GM18868 (cell line): Measurements from ENCODE around the gene MLST8.

Experiments used
- ATAC-seq: cut with Tn5 transposase; IDR thresholded peaks from one replicate; pipeline ENCODE4 v1.9.1; 2021; ENCODE audit warnings: mild to moderate bottlenecking, moderate library complexity; ENCODE audit not compliant: unreplicated experiment

Gene MLST8

GRCh38 chr16:2207872-2208271 is 2.6 kb downstream of the MLST8 start:
- no peak for ATAC-seq

DNA sequence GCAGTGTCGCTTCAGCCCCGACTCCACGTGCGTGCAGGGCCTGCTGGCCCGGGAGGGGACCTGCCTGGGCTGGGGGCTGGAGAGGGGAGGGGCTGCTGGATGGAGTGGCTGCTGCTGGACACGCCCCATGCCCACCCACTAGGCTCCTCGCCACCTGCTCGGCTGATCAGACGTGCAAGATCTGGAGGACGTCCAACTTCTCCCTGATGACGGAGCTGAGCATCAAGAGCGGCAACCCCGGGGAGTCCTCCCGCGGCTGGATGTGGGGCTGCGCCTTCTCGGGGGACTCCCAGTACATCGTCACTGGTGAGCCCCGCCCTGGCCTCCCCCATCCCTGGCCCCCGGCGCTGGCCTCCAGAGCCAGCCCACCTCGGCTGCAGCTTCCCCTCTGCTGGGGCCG is 3.1 kb downstream of the MLST8 start:
- ATAC-seq = no peak

DNA sequence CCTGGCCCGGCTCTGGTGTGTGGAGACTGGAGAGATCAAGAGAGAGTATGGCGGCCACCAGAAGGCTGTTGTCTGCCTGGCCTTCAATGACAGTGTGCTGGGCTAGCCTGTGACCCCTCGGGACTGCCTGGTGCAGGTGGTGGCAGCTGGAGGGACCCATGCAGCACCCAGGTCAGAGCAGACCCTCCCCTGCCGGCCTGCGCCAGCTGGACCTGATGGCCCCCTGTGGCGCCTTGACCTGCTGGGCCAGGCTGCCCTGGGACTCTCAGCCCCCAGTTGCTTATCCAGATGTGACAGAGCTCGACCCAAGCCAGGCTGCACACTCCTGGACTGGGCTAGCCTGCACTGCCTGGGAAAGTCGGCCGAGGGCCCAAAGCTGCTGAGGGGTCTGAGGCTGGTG is 3.5 kb downstream of the MLST8 start:
- ATAC-seq = no peak

DNA sequence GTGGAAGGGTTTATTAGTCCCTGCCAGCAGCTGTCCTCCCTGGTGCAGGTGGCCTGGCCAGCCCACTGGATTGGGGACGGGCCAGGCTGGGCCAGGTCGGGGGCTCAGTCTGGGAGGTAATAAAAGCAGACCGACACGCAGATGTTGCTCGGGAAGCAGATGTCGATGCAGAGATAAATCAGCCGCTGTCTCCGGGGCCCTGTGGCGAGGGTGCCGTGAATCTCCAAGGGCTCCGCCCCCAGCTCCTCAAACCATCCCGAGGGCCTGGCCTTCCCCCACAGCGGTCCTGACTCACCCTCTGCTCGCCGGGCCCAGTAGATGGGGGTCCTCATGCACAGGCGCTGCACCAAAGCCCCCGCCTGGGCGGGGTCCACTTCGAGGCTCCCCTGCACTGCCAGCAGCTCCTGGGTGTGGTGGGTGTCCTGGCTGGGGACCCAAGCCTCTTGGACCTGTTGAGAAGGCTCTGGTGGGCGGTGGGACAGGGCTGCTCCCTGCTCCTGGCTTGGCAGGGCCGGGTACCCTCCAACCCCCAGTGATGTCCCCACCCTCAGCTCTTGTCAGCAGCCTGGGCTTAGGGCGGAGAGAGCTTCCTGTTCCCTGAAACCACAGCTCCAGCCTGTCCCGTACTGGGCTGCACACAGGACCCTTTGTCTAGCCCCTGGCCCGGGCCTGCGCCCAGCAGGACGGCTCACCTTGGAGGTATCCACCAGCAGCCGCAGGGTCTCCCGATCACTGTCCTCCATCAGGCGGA is 4.2 kb downstream of the MLST8 start:
- ATAC-seq = no peak

- ATAC-seq = no peak
Measured at GRCh38 chr16:2210009-2210332, 4.7 kb downstream of the MLST8 start.

GRCh38 chr16:2210386-2211365 is 5.4 kb downstream of the MLST8 start, which contains the start of gene BRICD5:
TSS of gene BRICD5 (minus strand) at chr16:2210863. CDS start at chr16:2210833, 30 bp downstream.
- ATAC-seq = no peak

DNA sequence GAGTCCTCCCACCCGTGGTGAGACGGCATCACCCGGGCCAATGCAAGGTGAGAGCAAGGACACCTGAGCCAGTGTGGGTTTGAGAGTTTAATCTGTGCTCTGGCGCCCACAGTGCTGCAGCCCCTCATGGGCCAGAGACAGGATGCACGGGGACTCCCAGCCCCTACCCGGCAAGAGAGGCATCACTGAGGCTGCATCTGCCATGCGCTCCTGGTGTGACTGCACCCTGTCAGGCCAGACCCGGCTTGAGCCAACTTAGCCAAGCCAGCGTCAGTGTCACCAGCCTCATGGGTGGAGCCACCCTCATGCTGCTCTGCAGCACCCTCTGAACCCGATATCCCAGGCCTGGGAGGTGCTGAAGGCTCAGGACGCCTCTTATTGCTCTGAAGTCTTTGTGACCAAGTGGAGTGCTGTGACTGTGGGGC is 6.7 kb downstream of the MLST8 start:
- no peak for ATAC-seq

GRCh38 chr16:2212362-2213324 is 7.4 kb downstream of the MLST8 start:
- ATAC-seq = no peak

DNA sequence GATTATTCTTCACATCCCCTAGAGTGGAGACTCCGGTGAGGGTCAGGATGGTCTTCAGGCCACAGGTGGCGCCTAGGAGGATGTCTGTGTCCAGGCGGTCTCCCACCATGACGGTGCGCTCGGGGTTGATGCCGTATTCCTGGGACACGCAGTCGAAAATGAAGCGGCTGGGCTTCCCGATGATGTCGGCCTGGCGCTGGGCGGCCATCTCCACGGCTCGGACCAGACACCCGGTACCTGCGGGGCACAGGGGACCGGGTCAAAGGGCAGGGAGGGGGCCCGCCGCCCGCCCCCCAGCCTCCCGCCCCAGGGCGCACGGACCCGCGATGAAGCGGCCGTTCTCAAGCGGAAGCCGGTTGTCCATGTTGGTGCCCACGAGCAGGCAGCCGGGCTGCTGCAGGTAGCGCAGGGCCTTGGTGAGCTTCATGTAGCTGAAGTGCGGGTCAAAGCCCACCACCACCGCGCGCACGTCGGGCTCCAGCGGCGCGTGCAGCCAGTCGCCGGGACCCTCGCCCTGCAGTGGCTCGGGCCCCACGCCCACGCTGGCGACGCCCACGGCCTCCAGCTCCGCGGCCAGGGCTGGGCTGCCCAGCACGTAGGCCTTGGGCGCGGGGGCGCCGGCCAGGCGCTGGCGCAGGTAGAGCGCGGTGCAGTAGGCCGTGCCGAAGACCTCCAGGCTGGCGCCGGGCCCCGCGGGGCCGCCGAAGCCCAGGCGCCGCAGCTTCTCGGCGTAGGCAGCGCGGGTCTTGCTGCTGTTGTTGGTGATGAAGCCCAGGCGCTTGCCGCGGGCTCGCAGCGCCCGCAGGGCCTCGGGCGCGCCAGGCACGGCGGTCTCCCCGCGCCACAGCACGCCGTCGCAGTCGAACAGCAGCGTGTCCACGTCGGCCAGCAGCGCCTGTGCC is 8.8 kb downstream of the MLST8 start:
- ATAC-seq = peak; percentile 11

- ATAC-seq = peak; percentile 81
Measured at GRCh38 chr16:2214719-2214968, 9.4 kb downstream of the MLST8 start, which contains the start of gene PGP. TSS of gene PGP (minus strand) at chr16:2214840. CDS start at chr16:2214777, 63 bp downstream.

GRCh38 chr16:2216330-2216729 is 11.1 kb downstream of the MLST8 start:
- ATAC-seq = no peak

DNA sequence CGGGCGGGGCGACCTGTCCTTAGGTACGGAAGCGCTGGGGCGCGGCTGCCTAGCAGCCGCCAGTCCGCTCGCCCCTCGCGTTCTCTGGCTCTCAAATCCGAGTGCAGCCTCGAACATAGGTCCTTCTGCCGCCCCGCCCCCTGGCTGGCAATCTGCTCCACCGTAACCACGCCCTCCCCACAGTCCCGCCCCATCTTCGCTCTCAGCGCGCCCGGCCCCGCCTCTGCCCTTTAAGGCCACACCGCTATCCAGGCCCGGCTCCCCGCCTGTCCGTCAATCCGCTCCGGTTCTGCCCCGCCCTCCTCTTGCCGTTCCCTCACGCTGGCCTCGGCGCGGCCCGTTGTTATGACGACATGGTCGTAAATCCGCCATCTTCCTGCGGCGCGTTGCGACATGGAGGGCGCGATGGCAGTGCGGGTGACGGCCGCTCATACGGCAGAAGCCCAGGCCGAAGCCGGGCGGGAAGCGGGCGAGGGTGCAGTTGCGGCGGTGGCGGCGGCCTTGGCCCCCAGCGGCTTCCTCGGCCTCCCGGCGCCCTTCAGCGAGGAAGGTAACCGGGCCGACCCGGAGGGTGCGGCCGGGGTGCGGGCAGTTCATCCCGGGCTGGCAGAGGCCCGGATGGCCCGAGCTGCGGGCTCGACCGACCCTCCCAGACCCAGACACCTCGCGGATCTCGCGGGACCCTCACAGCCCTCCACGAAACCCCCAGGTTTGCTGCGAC is 18.1 kb downstream of the MLST8 start, which contains the start of gene E4F1:
TSS of gene E4F1 (plus strand) at position 371 of the 721 bp plus-strand sequence. CDS start at position 394, 23 bp downstream.
- ATAC-seq = peak; percentile 94

- ATAC-seq = peak; percentile 15
Measured at GRCh38 chr16:2223942-2224486, 18.8 kb downstream of the MLST8 start.

DNA sequence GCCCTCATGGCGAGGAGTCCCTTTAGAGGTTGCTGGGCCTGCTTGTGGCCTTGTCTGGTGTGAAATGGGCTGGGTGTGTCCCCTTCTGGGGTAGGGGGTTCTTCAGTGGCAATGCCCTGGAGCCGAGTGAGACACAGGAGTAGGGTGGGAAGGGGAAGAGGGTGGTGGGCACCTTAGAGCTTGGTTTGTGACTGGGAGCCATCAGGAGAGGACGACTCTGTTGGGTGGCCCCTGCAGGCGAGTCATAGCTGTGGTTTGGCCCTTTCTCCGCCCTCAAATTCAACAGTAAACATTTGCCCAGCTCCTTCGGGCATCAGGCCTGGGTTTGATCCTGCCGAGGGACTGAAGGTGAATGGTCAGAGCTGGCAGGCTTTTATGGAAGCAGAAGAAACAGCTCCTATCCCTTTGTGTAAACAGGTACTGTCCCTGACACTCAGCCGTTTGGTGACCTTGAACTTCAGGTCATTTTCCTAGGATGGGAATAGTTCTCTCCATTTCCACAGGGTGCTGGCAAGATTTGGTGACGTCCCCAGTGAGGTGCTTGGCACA is 21.1 kb downstream of the MLST8 start:
- ATAC-seq = no peak

DNA sequence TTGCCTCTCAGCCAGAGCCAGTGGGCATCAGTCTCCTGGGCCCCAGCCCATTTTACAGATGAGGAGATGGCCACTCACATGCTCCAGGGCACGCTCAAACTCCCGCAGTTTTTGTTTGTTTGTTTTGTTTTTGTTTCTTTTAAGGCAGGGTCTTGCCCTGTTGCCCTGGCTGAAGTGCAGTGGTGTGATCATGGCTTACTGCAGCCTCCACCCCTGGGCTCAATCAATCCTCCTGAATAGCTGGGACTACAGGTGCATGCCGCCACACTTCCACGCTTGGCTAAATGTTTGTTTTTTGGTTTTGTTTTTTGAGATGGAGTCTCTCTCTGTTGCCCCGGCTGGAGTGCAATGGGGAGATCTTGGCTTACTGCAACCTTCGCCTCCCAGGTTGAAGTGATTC is 21.7 kb downstream of the MLST8 start:
- no peak for ATAC-seq

GRCh38 chr16:2228161-2228824 is 23.0 kb downstream of the MLST8 start:
- ATAC-seq = no peak

DNA sequence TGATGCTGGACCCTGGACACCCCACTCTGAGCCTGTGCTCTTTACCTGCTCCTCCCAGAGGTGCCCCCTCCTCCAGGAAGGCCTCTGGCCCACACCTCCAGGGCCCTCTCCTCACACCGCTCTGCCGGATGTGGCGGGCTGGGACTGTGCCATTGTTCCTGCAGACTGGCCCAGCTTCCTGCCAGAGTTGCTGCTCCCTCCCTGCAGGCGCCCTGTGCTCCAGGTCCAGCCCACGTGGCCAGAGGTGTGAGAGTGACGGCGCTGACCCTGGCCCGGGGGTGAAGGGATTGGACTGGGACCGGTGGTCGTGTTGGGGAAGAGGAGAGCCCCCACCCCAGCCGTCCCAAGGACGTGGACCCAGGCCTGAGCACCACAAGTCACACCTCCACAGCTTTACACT is 23.8 kb downstream of the MLST8 start:
- ATAC-seq = no peak

DNA sequence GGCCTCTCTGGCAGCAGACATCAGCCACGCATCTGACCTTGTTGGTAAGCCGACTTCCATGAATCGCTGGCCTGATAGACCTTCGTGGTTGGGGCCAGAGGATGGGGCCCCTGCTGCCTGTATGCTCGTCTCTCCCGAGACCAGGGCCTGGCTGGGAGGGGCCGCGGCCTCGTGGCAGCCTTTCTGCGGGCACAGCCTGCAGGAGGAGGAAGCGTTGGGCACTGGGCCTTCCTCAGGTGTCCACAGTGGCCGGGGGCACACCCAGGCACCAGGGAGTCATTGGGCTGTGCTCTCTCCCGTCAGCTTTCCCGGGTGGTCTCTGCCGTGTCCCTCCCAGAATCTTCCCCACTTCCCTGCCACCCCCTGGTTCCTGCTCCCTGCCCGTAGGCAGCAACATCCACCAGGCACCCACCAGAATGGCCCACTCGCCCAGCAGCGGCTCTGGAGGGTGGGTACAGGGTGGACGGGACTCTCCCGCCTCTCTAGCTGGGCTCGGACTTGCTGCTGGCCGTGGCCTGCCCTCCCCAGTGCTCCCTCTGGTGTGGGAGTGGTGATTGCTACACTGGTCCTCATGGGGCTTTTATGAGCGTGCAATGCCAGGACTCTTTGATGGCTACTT is 24.5 kb downstream of the MLST8 start:
- ATAC-seq = no peak
